ENCODE measurements around the gene IL2RA. TPM values are rescaled to one million over a fixed set of nuclear protein-coding genes. Genes with fewer than 3 reads are reported as not detected.

Gene IL2RA
- total and polyA plus RNA-seq, 8 donors = 0.11 to 4.1 (median 0.33) TPM

DNA sequence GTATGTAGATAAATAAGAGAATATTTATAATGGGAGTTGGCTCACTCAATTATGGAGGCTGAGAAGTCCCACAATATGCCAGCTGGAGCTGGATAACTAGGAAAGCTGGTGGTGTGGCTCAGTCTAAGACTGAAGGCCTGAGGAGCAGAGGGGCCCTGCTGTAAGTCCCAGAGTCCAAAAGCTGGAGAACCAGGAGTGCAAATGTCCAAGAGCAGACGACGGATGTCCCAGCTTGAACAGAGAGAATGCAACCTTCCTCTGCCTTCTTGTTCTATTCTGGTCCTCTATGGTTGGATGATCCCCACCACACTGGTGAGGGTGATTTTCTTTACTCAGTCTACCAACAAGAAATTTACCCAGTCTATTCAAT lies 13.2 kb downstream of the IL2RA start:
- H3K4me3 ChIP-seq = no peak overlapping the region
- H3K9me3 ChIP-seq = no peaks in the 10 kb centered on the region
- TF ChIP-seq, protein P1, sequence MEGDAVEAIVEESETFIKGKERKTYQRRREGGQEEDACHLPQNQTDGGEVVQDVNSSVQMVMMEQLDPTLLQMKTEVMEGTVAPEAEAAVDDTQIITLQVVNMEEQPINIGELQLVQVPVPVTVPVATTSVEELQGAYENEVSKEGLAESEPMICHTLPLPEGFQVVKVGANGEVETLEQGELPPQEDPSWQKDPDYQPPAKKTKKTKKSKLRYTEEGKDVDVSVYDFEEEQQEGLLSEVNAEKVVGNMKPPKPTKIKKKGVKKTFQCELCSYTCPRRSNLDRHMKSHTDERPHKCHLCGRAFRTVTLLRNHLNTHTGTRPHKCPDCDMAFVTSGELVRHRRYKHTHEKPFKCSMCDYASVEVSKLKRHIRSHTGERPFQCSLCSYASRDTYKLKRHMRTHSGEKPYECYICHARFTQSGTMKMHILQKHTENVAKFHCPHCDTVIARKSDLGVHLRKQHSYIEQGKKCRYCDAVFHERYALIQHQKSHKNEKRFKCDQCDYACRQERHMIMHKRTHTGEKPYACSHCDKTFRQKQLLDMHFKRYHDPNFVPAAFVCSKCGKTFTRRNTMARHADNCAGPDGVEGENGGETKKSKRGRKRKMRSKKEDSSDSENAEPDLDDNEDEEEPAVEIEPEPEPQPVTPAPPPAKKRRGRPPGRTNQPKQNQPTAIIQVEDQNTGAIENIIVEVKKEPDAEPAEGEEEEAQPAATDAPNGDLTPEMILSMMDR (IDR thresholded peaks at IDR 0.05) = no peak
- H3K36me3 ChIP-seq = no peaks in the 10 kb centered on the region
- peaks cover 12 to 38% of the 10 kb centered on the region in 2 donors for H3K4me1 ChIP-seq
- intact Hi-C loops (cut with DNase I) = no loop called here
- H3K27ac ChIP-seq = no peak overlapping the region
- ATAC-seq = no peak
- no peak for DNase-seq
- H3K27me3 ChIP-seq = no peaks in the 10 kb centered on the region

DNA sequence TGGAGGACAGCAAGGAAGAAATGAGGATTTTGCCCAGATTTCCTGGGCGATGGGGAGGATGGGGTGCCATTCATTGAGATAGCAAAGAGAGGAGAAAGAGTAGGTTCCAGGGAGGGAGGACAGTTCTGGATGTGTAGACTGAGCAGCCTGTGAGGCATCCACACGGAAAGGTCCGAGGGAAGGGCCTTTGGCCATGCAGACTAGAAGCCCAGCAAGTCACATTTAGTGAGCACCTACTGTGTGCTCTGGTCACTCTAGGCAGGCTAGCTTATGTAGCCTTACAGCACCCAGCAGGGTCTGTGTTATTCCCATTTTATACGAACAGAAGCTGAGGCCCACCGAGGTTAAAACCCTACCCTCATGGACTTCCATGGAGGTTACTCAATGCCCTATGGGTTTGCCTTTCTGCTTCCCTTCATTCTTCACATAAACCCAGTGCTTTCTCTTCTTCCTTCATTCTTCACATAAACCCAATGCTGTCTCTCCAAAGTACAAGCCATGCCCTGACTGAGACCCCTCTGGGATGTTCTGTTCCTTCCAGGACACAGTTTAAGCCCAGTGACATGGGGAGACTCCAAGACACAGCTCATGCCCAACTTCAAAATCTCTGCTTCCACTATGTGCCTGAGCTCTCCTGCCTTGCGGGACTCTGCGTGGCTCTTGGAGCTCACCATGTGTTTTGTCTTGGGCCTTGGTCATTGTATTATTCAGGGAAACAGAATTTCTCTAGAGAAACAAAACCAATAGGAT lies 13.7 kb downstream of the IL2RA start:
- Histone ChIP-seq H3K27ac (no peak overlapping the region), H3K4me1 (peaks cover 12 to 32% of the 10 kb centered on the region in 2 donors), H3K36me3 (no peaks in the 10 kb centered on the region), H3K9me3 (no peaks in the 10 kb centered on the region), H3K27me3 (no peaks in the 10 kb centered on the region), H3K4me3 (no peak overlapping the region)
- TF ChIP-seq, protein P1 (IDR thresholded peaks at IDR 0.05) = no peak
- intact Hi-C loops (cut with DNase I) = no loop called here
- DNase-seq (no peak), ATAC-seq (no peak)

DNA sequence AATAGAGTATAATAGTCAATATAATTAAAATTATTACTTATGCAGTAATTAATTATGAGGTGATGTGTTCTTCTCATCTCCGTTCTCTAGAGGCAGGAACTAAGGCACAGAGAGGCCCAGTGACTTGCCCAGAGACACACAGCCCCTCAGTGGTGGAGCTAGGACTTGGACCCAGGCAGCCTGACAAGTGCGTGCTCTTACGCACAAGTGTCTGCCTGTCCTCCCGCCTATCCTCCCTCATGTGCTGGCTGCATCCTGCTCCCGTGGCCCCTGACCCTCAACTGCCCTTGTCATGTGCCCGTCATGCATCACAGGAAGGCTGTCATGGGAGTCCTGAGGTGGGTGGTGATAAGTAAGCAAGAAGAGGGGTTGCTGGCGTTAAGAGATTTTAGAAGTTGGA lies 14.3 kb downstream of the IL2RA start:
- intact Hi-C loops (cut with DNase I) = no loop called here
- Histone ChIP-seq H3K27ac (no peak overlapping the region), H3K9me3 (no peaks in the 10 kb centered on the region), H3K4me3 (no peak overlapping the region), H3K4me1 (peaks cover 6 to 26% of the 10 kb centered on the region in 2 donors), H3K36me3 (no peaks in the 10 kb centered on the region), H3K27me3 (no peaks in the 10 kb centered on the region)
- TF ChIP-seq, protein P1 (IDR thresholded peaks at IDR 0.05) = no peak
- DNase-seq (no peak), ATAC-seq (no peak)

DNA sequence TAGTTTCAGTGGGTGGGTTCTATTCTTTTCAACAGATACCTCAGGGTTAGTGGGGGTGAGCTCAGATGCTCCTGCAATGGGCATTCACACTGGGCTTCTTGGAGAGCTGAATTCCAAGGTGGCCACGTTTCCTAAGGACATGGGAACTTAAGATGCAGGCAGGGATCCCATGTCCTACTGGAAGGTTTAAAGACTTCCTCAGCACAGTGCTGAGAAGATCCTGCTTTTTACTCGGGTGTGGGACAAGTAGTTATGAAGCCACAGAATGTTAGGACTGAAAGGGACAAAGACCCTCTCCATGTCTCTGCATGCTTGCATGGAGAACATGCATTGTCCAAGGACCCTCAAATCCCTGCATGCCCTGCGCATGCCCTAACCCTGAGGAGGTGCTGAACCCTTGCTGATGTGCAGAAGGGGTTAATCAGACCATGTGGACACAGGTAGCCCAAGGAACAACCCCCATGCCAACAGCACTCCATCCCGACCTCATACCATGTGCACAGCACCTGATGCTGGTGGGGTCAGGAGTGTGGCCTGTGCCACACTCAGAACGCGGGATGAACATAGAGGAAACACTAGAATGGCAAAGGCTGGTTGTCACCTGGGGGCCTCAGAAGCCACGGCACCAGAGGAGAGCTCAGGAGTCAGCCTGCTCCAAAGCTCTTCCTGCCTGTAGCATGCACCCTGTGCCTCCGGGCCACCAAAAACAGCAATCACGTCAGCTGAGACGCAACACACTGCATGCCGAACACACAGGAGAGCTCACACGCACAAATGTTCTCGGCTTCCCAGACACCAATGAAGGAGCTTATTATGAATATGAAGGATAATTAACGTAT lies 15.2 kb downstream of the IL2RA start:
- Histone ChIP-seq H3K4me3 (no peak overlapping the region), H3K27ac (no peak overlapping the region), H3K36me3 (no peaks in the 10 kb centered on the region), H3K4me1 (peaks cover 4 to 17% of the 10 kb centered on the region in 2 donors), H3K9me3 (no peaks in the 10 kb centered on the region), H3K27me3 (no peaks in the 10 kb centered on the region)
- TF ChIP-seq, protein P1 (IDR thresholded peaks at IDR 0.05) = no peak
- intact Hi-C loops (cut with DNase I) = no loop called here
- DNase-seq = no peak
- no peak for ATAC-seq

Measured in left lung (tissue), 10 donors.